ENCODE data around the gene CCDC138. TPM values are rescaled to one million over a fixed set of nuclear protein-coding genes. Genes with fewer than 3 reads are reported as not detected.

The CCDC138 gene
- total RNA-seq, 4 donors from 2014 or later = 2.0 to 4.0 (median 2.9) TPM

GRCh38 chr2:108786008-108786353 is 590 bp upstream of the CCDC138 start:
- H3K4me3 ChIP-seq (ENCODE audit: low read depth, poor library complexity, severe bottlenecking) = peak overlapping the region; percentile 79
- TF ChIP-seq, protein P1, sequence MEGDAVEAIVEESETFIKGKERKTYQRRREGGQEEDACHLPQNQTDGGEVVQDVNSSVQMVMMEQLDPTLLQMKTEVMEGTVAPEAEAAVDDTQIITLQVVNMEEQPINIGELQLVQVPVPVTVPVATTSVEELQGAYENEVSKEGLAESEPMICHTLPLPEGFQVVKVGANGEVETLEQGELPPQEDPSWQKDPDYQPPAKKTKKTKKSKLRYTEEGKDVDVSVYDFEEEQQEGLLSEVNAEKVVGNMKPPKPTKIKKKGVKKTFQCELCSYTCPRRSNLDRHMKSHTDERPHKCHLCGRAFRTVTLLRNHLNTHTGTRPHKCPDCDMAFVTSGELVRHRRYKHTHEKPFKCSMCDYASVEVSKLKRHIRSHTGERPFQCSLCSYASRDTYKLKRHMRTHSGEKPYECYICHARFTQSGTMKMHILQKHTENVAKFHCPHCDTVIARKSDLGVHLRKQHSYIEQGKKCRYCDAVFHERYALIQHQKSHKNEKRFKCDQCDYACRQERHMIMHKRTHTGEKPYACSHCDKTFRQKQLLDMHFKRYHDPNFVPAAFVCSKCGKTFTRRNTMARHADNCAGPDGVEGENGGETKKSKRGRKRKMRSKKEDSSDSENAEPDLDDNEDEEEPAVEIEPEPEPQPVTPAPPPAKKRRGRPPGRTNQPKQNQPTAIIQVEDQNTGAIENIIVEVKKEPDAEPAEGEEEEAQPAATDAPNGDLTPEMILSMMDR (IDR thresholded peaks at IDR 0.05) = no peak
- no peak for TF ChIP-seq POLR2A (IDR thresholded peaks at IDR 0.05)
- 0% methylated on average over 1 of the region's 1 CpG for WGBS, 2 donors
- no peak for DNase-seq (ENCODE audit: low spot score in 2 of 2)
- intact Hi-C loops (cut with DNase I; ENCODE audit: low total_unique reads) = no loop called here

DNA sequence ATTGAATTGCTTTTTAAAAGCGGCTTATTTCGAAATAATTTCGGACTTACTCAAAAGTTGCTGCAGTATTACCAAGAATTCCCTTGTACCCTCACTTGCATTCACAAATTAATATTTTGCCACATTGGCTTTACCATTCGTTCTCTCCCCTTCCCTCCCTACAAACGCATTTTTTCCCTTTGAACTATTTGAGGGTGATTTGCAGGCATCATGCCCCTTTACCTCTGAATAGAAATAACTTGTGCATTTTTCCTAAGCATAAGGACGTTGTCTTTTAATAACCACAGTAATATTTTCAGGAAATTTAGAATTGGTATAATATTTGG is 608 bp downstream of the CCDC138 start:
- intact Hi-C loops (cut with DNase I; ENCODE audit: low total_unique reads) = no loop called here
- no peak for DNase-seq (ENCODE audit: low spot score in 2 of 2)

DNA sequence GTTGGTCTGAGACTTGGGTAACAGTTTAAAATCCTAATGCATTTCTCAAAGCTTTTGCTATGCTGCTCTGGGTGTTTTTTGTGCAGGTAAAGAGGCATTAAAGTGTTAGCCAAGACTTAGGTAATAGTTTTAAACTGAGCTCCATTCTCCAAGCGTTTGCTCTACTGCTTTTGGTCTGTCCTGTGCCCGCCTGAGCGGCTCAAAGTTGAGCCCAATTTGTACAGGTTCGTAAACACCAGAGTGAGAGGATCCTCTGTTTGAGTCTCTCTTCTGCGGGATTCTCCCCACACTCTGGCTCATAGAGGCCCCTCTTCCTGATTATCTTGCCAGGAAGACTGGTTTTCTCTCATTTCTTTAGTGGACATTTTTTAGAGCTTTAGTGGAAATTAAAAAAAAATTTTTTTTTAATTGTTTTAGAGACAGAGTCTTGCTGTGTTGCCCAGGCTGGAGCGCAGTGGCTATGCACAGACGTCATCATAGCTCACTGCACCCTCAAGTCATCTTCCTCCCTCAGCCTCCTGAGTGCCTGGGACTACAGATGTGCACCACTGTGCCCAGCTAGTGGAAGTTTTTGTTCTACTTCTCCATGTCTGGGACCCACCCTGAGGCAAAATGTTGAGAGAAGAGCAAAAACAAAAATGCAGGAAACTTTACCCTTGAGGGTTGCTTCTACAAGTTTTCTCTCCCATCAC is 16.6 kb downstream of the CCDC138 start:
- intact Hi-C loops (cut with DNase I; ENCODE audit: low total_unique reads) = no loop called here
- TF ChIP-seq POLR2A (IDR thresholded peaks at IDR 0.05) = no peak
- TF ChIP-seq, protein P1 (IDR thresholded peaks at IDR 0.05) = no peak
- H3K4me3 ChIP-seq (ENCODE audit: low read depth, poor library complexity, severe bottlenecking) = no peak overlapping the region
- WGBS, 2 donors = 95 to 97% methylated on average over 7 of the region's 7 CpGs
- no peak for DNase-seq (ENCODE audit: low spot score in 2 of 2)

More for the DNA sequence above, 608 bp downstream of the CCDC138 start:
- peak overlapping the region; percentile 79 for H3K4me3 ChIP-seq (ENCODE audit: low read depth, poor library complexity, severe bottlenecking)
- WGBS, 2 donors = 3% methylated on average over 6 of the region's 6 CpGs
- TF ChIP-seq, protein P1 (IDR thresholded peaks at IDR 0.05) = no peak
- no peak for TF ChIP-seq POLR2A (IDR thresholded peaks at IDR 0.05)

GRCh38 chr2:108805032-108805431 is 18.5 kb downstream of the CCDC138 start:
- no peak overlapping the region for H3K4me3 ChIP-seq (ENCODE audit: low read depth, poor library complexity, severe bottlenecking)
- DNase-seq (ENCODE audit: low spot score in 2 of 2) = no peak
- intact Hi-C loops (cut with DNase I; ENCODE audit: low total_unique reads) = no loop called here
- WGBS, 2 donors = 71 to 81% methylated on average over 1 of the region's 1 CpG
- TF ChIP-seq POLR2A (IDR thresholded peaks at IDR 0.05) = no peak
- TF ChIP-seq, protein P1 (IDR thresholded peaks at IDR 0.05) = no peak

DNA sequence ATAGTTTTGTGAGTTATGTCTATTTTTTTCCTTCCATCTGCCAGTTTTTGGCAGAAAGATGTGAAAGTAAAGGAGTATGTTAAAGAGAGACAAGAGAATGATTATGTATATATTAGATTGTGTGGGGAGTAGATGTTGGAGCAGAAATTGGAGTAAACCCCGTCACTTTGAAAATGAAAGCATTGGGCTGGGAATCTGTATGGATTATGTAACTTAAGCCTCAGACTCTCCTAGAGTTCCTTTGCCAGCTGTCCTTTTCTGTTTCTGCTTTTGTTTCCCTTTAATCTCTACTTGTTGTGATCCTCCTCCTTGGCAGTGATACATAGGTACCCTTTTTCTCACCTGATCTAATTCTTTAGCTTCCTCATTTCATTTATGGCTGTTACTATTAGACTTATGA is 19.2 kb downstream of the CCDC138 start:
- H3K4me3 ChIP-seq (ENCODE audit: low read depth, poor library complexity, severe bottlenecking) = no peak overlapping the region
- no peak for DNase-seq (ENCODE audit: low spot score in 2 of 2)
- intact Hi-C loops (cut with DNase I; ENCODE audit: low total_unique reads) = no loop called here
- TF ChIP-seq, protein P1 (IDR thresholded peaks at IDR 0.05) = no peak
- no peak for TF ChIP-seq POLR2A (IDR thresholded peaks at IDR 0.05)
- 69 to 77% methylated on average over 1 of the region's 1 CpG for WGBS, 2 donors

Data from lower leg skin (tissue), 4 donors.